Bronchial epithelial cell (primary cell): ENCODE data around the gene ATE1. TPM values are rescaled to one million over a fixed set of nuclear protein-coding genes. Genes with fewer than 3 reads are reported as not detected.

Source experiments
- DNase-seq: peaks from one replicate; pipeline ENCODE4 v3.0.0-alpha.2; 2010; ENCODE audit warnings: low read depth
- FAIRE-seq: peaks from 2 replicates; lab custom pipeline; 2011; peaks lifted over from hg19 to GRCh38; lab: Jason Lieb, UNC
- H3K27me3 ChIP-seq: 2 replicates; pipeline ENCODE4 v1.5.1; 2011; ENCODE audit warnings: low read length; ENCODE audit not compliant: control insufficient read depth, insufficient read depth
- H3K36me3 ChIP-seq: 2 replicates; pipeline ENCODE4 v1.5.1; 2011; ENCODE audit warnings: low read length; ENCODE audit not compliant: control insufficient read depth, insufficient read depth
- H3K4me3 ChIP-seq: 2 replicates; pipeline ENCODE4 v1.5.1; 2011; ENCODE audit warnings: mild to moderate bottlenecking, low read depth, low read length, control low read depth
- total RNA-seq: library from RNA; depleted of rRNA; stranded (reverse); fragments of >200 nt; gene quantifications from 2 replicates; pipeline ENCODE4 v1.2.1, GENCODE V29; 2014
- TF ChIP-seq, protein P1 (sequence below): IDR thresholded peaks from 2 replicates; pipeline ENCODE4 v1.5.1; 2011; ENCODE audit warnings: mild to moderate bottlenecking, moderate library complexity, low read length, control low read depth, inconsistent platforms; ENCODE audit not compliant: insufficient read depth, severe bottlenecking

Gene ATE1
- total RNA-seq, 1 donor from 2014 or later = 17.9 TPM

GRCh38 chr10:121965996-121966395, 38.2 kb upstream of the ATE1 start:
- no peak for FAIRE-seq

GRCh38 chr10:121961456-121961855, 33.6 kb upstream of the ATE1 start:
- Histone ChIP-seq H3K4me3 (no peak overlapping the region), H3K27me3 (no peaks in the 10 kb centered on the region), H3K36me3 (peaks cover 3% of the 10 kb centered on the region)
- DNase-seq = no peak
- no peak for FAIRE-seq
- TF ChIP-seq, protein P1, sequence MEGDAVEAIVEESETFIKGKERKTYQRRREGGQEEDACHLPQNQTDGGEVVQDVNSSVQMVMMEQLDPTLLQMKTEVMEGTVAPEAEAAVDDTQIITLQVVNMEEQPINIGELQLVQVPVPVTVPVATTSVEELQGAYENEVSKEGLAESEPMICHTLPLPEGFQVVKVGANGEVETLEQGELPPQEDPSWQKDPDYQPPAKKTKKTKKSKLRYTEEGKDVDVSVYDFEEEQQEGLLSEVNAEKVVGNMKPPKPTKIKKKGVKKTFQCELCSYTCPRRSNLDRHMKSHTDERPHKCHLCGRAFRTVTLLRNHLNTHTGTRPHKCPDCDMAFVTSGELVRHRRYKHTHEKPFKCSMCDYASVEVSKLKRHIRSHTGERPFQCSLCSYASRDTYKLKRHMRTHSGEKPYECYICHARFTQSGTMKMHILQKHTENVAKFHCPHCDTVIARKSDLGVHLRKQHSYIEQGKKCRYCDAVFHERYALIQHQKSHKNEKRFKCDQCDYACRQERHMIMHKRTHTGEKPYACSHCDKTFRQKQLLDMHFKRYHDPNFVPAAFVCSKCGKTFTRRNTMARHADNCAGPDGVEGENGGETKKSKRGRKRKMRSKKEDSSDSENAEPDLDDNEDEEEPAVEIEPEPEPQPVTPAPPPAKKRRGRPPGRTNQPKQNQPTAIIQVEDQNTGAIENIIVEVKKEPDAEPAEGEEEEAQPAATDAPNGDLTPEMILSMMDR = no peak

More at GRCh38 chr10:121965996-121966395, 38.2 kb upstream of the ATE1 start:
- Histone ChIP-seq H3K27me3 (no peaks in the 10 kb centered on the region), H3K36me3 (peaks cover 10% of the 10 kb centered on the region), H3K4me3 (no peak overlapping the region)
- no peak for DNase-seq
- TF ChIP-seq, protein P1 = no peak

GRCh38 chr10:121959671-121960070, 31.8 kb upstream of the ATE1 start:
- TF ChIP-seq, protein P1 = no peak
- FAIRE-seq = no peak
- no peaks in the 10 kb centered on the region for H3K27me3 ChIP-seq
- no peaks in the 10 kb centered on the region for H3K36me3 ChIP-seq
- DNase-seq = no peak
- no peak overlapping the region for H3K4me3 ChIP-seq

DNA sequence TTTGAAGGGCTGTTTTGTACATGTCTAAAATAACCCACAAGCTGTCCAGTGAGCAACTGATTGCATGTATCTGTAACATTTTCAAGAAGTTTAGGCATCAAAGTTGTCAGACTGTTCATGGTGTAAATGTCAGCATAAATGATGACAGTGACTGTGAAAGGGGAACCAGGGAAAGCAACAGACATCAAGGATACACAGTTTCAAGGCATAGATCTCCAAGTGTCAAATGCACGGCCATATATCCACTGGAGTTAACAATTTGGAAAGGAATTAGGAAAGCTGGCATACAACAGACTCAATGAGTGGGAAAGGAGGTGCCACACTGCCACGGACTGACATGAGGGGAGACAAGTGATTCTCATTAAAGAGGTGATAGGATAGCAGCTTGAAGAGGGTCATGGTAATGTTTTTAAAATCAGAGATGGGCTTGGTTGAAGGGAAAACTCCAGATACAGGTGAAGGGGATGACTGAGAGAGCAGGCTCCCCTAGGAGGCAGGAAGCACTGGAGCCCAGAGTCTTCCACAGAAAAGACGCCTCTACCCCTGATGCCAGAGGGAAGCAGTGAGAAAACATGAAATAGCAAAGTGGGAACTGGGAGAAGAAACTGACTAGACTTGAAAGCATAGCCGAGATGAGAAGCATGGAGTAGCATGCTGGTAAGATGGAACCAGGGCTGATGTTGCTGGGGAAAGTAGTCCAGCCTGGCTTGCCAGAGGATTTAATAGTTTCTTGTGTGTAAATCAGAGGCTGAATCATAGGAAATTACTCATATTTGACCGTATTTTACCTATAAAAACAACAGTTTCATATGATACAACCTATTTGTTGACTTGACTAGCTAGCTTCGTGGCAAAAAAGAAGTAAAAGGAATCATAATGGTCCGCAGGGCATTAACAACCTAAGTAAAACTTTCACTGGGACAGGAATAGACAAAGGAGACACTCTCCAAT, 28.6 kb upstream of the ATE1 start:
- FAIRE-seq (peak; percentile 62), DNase-seq (peak; percentile 92)
- Histone ChIP-seq H3K4me3 (no peak overlapping the region), H3K27me3 (no peaks in the 10 kb centered on the region), H3K36me3 (no peaks in the 10 kb centered on the region)
- TF ChIP-seq, protein P1 = no peak

- FAIRE-seq = no peak
- H3K27me3 ChIP-seq = no peaks in the 10 kb centered on the region
Measured at GRCh38 chr10:121952226-121952625, 24.4 kb upstream of the ATE1 start.

More at GRCh38 chr10:121952226-121952625, 24.4 kb upstream of the ATE1 start:
- no peak overlapping the region for H3K4me3 ChIP-seq
- no peak for DNase-seq
- TF ChIP-seq, protein P1 = no peak
- no peaks in the 10 kb centered on the region for H3K36me3 ChIP-seq
